Left cardiac atrium (tissue), 4 donors: ENCODE data around the gene PLEKHH1. TPM values are rescaled to one million over a fixed set of nuclear protein-coding genes. Genes with fewer than 3 reads are reported as not detected.
"Not testable (repeated sequence)": the region's sequence is repeated elsewhere in the genome, so short reads cannot be mapped to it uniquely, and the experiment has no call there.

ENCODE experiments used
- ATAC-seq, 2 donors: fragments of 200-7000 bp; cut with Tn5 transposase; one replicate each; pipeline ENCODE4 v1.9.1; 2020; ENCODE audit warnings: mild to moderate bottlenecking in 2 of 2, moderate library complexity in 2 of 2
- DNase-seq: peaks from one replicate; pipeline ENCODE4 v3.0.0-alpha.2; 2020
- intact Hi-C, 2 donors: fragments of 100-400 bp; cut with DNase I; formaldehyde crosslinking; loops; one replicate each; pipeline versions ENCODE4 v1.14.1 to v1.15.1; 2022 to 2023
- total RNA-seq, 2 donors: library from RNA; stranded (reverse); fragmentation: NEBNext Ultra II Directional; extraction: Animal tissue kit (Norgen Biotek cat#: 25700); gene quantifications; one replicate each; pipeline ENCODE4 v1.2.1, GENCODE V29; 2021
- donor health status: DM: no; HTN: yes; CAD: no.
- donor health status: DM: no; HTN: yes; CAD: no; lungs with severe emphysema.
- donor health status: DM: yes; HTN: yes; CAD: no.
- donor health status: Dilated cardiomyopathy.

PLEKHH1 gene
- total RNA-seq, 2 donors from 2014 or later: 3.6 to 5.5 TPM

GRCh38 chr14:67526676-67527459 lies 6.2 kb upstream of the PLEKHH1 start:
- peak; percentile 65 to 71 for ATAC-seq

GRCh38 chr14:67527756-67528155 lies 5.3 kb upstream of the PLEKHH1 start:
- DNase-seq (no peak), ATAC-seq (no peak)
- intact Hi-C loops: loop anchor here in 1 of 2 donors (5.0 to 10.0 kb wide), 2 partner anchors 45 to 137 kb away; no protein-coding TSS in a partner anchor

More at GRCh38 chr14:67526676-67527459, 6.2 kb upstream of the PLEKHH1 start:
- peak; percentile 32 for DNase-seq
- intact Hi-C loops: loop anchor here in 1 of 2 donors (5.0 to 10.0 kb wide), 2 partner anchors 45 to 138 kb away; no protein-coding TSS in a partner anchor

- intact Hi-C loops: loop anchor here in 1 of 2 donors (5.0 to 10.0 kb wide), 2 partner anchors 44 to 137 kb away; no protein-coding TSS in a partner anchor
- DNase-seq (no peak), ATAC-seq (no peak)
Observed at GRCh38 chr14:67528276-67528675, 4.8 kb upstream of the PLEKHH1 start.

- ATAC-seq (no peak), DNase-seq (no peak)
- intact Hi-C loops: loop anchor here in 1 of 2 donors (5.0 to 10.0 kb wide), 2 partner anchors 42 to 135 kb away; no protein-coding TSS in a partner anchor
Observed at GRCh38 chr14:67529947-67530935, 2.8 kb upstream of the PLEKHH1 start.

- no peak for DNase-seq
- ATAC-seq: no peak
- intact Hi-C loops: no loop called here
Observed at GRCh38 chr14:67532606-67532997, 488 bp upstream of the PLEKHH1 start.

- ATAC-seq (no peak), DNase-seq (no peak)
- intact Hi-C loops: no loop called here
Observed at GRCh38 chr14:67533754-67534085, 630 bp downstream of the PLEKHH1 start.

- DNase-seq (no peak), ATAC-seq (no peak)
- intact Hi-C loops: no loop called here
Observed at GRCh38 chr14:67536087-67536486, 3.0 kb downstream of the PLEKHH1 start.

- no peak for ATAC-seq
- intact Hi-C loops: no loop called here
- DNase-seq: no peak
Observed at GRCh38 chr14:67537736-67538135, 4.6 kb downstream of the PLEKHH1 start.

GRCh38 chr14:67538501-67538900 lies 5.4 kb downstream of the PLEKHH1 start:
- intact Hi-C loops: no loop called here
- peak in 1 of 2 donors; percentile 67 for ATAC-seq
- DNase-seq: no peak

GRCh38 chr14:67539116-67539515 lies 6.0 kb downstream of the PLEKHH1 start:
- DNase-seq (no peak), ATAC-seq (no peak)
- intact Hi-C loops: no loop called here

- no peak for DNase-seq
- ATAC-seq: peak in 1 of 2 donors; percentile 44
- intact Hi-C loops: no loop called here
Observed at GRCh38 chr14:67541448-67542387, 8.6 kb downstream of the PLEKHH1 start.

GRCh38 chr14:67542620-67543019 lies 9.5 kb downstream of the PLEKHH1 start:
- intact Hi-C loops, ATAC-seq, DNase-seq: not testable (repeated sequence)

GRCh38 chr14:67544590-67544989 lies 11.5 kb downstream of the PLEKHH1 start:
- intact Hi-C loops: no loop called here
- DNase-seq: no peak
- no peak for ATAC-seq

- intact Hi-C loops: no loop called here
- DNase-seq (no peak), ATAC-seq (no peak)
Observed at GRCh38 chr14:67547224-67547780, 14.2 kb downstream of the PLEKHH1 start.

GRCh38 chr14:67549734-67550133 lies 16.6 kb downstream of the PLEKHH1 start:
- ATAC-seq: no peak
- no peak for DNase-seq
- intact Hi-C loops: no loop called here

GRCh38 chr14:67551123-67551522 lies 18.0 kb downstream of the PLEKHH1 start:
- intact Hi-C loops: no loop called here
- no peak for ATAC-seq
- no peak for DNase-seq

- intact Hi-C loops: no loop called here
- DNase-seq (no peak), ATAC-seq (peak; percentile 41 to 68)
Observed at GRCh38 chr14:67551940-67552339, 18.9 kb downstream of the PLEKHH1 start.

- ATAC-seq (no peak), DNase-seq (no peak)
- intact Hi-C loops: no loop called here
Observed at GRCh38 chr14:67553547-67553946, 20.5 kb downstream of the PLEKHH1 start.
